AG10803 (cell line): ENCODE results near the gene UMAD1.

Experiments
- DNase-seq: peaks from one replicate; pipeline ENCODE4 v3.0.0; 2010; ENCODE audit warnings: low read depth
- H3K4me3 ChIP-seq: 2 replicates; pipeline ENCODE4 v1.5.1; 2011; ENCODE audit warnings: mild to moderate bottlenecking, low read length, control low read depth
- TF ChIP-seq, protein P1 (sequence below): conservative IDR thresholded peaks from 2 replicates; pipeline ENCODE4 v1.5.1; 2011; ENCODE audit warnings: mild to moderate bottlenecking, low read length, control low read depth, inconsistent platforms

Gene UMAD1

GRCh38 chr7:7614018-7614741 lies 26.4 kb upstream of the UMAD1 start:
- TF ChIP-seq, protein P1, sequence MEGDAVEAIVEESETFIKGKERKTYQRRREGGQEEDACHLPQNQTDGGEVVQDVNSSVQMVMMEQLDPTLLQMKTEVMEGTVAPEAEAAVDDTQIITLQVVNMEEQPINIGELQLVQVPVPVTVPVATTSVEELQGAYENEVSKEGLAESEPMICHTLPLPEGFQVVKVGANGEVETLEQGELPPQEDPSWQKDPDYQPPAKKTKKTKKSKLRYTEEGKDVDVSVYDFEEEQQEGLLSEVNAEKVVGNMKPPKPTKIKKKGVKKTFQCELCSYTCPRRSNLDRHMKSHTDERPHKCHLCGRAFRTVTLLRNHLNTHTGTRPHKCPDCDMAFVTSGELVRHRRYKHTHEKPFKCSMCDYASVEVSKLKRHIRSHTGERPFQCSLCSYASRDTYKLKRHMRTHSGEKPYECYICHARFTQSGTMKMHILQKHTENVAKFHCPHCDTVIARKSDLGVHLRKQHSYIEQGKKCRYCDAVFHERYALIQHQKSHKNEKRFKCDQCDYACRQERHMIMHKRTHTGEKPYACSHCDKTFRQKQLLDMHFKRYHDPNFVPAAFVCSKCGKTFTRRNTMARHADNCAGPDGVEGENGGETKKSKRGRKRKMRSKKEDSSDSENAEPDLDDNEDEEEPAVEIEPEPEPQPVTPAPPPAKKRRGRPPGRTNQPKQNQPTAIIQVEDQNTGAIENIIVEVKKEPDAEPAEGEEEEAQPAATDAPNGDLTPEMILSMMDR, result no peak

DNA sequence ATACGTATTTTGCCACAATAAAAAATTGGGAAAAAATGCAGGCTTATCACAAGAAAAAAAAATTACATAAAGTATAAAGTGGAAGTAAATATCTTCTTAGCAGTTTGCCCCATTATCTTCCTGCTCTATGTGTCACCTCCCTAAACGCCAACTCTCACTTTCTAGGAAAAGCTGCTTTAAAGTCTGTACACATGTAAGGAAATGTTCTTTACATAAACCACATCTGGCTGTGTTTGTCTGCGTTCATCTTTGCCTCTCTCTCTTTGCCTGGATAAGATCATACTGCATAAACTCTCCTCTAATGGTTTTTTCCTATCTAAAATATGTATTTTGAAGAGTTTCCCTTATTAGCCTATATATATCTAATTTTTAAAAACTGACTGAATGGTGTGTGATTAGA lies 23.0 kb upstream of the UMAD1 start:
- H3K4me3 ChIP-seq, result no peak overlapping the region
- TF ChIP-seq, protein P1, result no peak
- DNase-seq, result no peak

More at GRCh38 chr7:7614018-7614741, 26.4 kb upstream of the UMAD1 start:
- DNase-seq, result no peak
- H3K4me3 ChIP-seq, result no peak overlapping the region

GRCh38 chr7:7618410-7618809 lies 22.1 kb upstream of the UMAD1 start:
- no peak for DNase-seq
- H3K4me3 ChIP-seq, result no peak overlapping the region
- TF ChIP-seq, protein P1, result no peak

GRCh38 chr7:7620236-7620635 lies 20.3 kb upstream of the UMAD1 start:
- no peak for DNase-seq
- no peak overlapping the region for H3K4me3 ChIP-seq
- TF ChIP-seq, protein P1, result no peak

DNA sequence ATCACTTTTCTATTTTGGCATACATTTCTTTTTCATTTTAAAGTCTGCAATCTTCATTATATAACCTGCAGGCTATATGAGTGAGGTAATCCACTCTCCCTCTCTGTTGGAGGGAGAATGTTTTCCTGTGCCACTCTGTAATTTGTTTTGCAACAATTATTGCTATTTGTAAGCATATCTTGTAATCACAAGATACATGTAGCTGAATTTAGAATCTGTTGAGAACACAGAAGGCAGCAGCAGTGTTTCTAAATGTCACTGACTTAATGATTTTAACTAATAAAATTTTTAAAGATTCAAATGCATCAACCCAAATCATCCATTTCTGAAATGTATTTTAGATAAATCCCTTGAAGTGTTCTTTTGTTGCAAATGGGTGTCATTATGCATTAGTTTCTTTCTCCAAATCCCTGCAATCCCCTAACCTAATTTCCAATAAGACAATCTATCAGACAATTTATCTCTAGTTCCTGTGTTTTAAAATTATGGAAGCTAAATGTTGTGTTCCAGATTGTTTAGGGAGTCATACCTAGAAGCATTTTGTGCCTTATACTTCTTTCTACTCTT lies 19.8 kb upstream of the UMAD1 start:
- no peak for DNase-seq
- H3K4me3 ChIP-seq, result no peak overlapping the region
- TF ChIP-seq, protein P1, result no peak

DNA sequence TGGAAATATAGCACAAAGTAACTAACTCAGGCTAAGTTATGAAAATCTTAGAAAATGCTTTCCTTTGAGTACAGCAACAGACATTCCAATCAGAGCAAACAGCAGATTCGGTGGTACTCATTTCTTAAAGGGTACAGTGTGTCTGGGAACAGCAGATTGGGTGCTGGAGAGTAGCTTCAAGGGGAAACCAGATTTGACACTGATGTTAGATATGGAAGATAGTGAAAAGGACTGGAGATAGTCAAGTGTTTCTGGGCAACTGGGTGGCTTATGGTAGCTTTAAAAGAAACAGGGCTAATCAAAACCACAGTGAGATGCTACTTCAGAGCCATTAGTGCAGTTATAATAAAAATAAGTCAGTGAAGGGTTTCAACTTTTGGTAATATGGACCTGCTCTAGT lies 12.1 kb upstream of the UMAD1 start:
- DNase-seq, result no peak
- no peak overlapping the region for H3K4me3 ChIP-seq
- TF ChIP-seq, protein P1, result no peak
